Prostate gland (tissue), 2 donors: ENCODE results near the gene RBM44. TPM values are rescaled to one million over a fixed set of nuclear protein-coding genes. Genes with fewer than 3 reads are reported as not detected.
A peak's percentile ranks its signal among the peaks of the same experiment; 100 is the strongest.
"Not testable (repeated sequence)": the region's sequence is repeated elsewhere in the genome, so short reads cannot be mapped to it uniquely, and the experiment has no call there.

ENCODE experiments used
- DNase-seq: peaks from one replicate; pipeline ENCODE4 v3.0.0-alpha.2; 2019; ENCODE audit warnings: low spot score
- H3K27ac ChIP-seq, 2 donors: fragments of 200-600 bp; sonication (generic); 2 replicates each; pipeline ENCODE4 v1.5.1; 2017 to 2019
- H3K27me3 ChIP-seq: fragments of 200-600 bp; sonication (generic); replicated peaks from 2 replicates; pipeline ENCODE4 v1.5.1; 2019; ENCODE audit not compliant: insufficient read depth
- H3K36me3 ChIP-seq, 2 donors: fragments of 200-600 bp; sonication (generic); 1 replicate in 1 of 2; 2 replicates in 1 of 2; pipeline versions ENCODE4 v1.5.1 to v1.8.1; 2017 to 2019
- H3K4me1 ChIP-seq: fragments of 200-600 bp; sonication (generic); replicated peaks from 2 replicates; pipeline ENCODE4 v1.5.1; 2019
- H3K4me3 ChIP-seq, 2 donors: fragments of 200-600 bp; sonication (generic); 2 replicates each; pipeline ENCODE4 v1.5.1; 2017 to 2019
- H3K9me3 ChIP-seq: fragments of 200-600 bp; sonication (generic); 2 replicates; pipeline ENCODE4 v1.5.1; 2017
- POLR2A ChIP-seq: fragments of 450-650 bp; IDR thresholded peaks from one replicate; pipeline ENCODE4 v1.6.1; 2016; ENCODE audit warnings: antibody characterized with exemption, mild to moderate bottlenecking
- POLR2AphosphoS5 ChIP-seq: sonication (generic); formaldehyde crosslinking; IDR thresholded peaks from one replicate; pipeline ENCODE4 v1.6.1; 2017; ENCODE audit warnings: antibody characterized with exemption
- WGBS: methylation state at CpG from one replicate; pipeline ENCODE4 v1.1.5; 2018; 5-methylcytosine and 5-hydroxymethylcytosine counted together
- intact Hi-C: fragments of 100-400 bp; cut with DNase I; formaldehyde crosslinking; loops from one replicate; pipeline ENCODE4 v1.14.2; 2022
- total RNA-seq, 2 donors: library from RNA; depleted of rRNA; stranded (reverse); fragments of >200 nt; gene quantifications; one replicate each; pipeline ENCODE4 v1.1.0, GENCODE V29; 2016
- TF ChIP-seq, protein P1 (sequence below), 4 experiments: fragments of 200-600 bp in 2 of 4; fragments of 450-650 bp in 2 of 4; sonication (generic) in 2 of 4; IDR thresholded peaks; 1 replicate in 3 of 4; 2 replicates in 1 of 4; pipeline ENCODE4 v1.5.1; 2016 to 2019; ENCODE audit warnings: antibody characterized with exemption in 4 of 4, mild to moderate bottlenecking in 2 of 4, moderate library complexity in 2 of 4

The RBM44 gene
- total RNA-seq, 2 donors from 2014 or later, result 0.23 to 6.0 TPM

DNA sequence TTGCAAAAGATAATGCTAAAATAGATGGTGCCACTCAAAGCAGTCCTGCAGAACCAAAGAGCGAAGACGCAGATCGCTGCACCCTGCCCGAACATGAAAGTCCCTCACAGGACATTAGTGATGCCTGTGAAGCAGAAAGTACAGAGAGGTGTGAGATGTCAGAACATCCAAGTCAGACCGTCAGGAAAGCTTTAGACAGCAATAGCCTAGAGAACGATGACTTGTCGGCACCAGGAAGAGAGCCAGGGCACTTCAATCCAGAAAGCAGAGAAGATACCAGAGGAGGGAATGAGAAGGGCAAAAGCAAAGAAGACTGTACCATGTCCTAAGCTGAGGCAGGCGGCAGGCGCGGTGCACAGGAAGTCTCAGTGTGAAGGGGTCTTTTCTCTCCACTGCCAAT is 34.8 kb upstream of the RBM44 start:
- intact Hi-C loops, result no loop called here
- DNase-seq, result no peak
- no peak for TF ChIP-seq POLR2AphosphoS5
- TF ChIP-seq POLR2A, result no peak
- H3K36me3 ChIP-seq, result peaks cover 0 to 13% of the 10 kb centered on the region in 2 donors
- no peak overlapping the region for H3K4me3 ChIP-seq
- whole genome bisulfite sequencing, result 93% methylated on average over 10 of the region's 10 CpGs
- H3K9me3 ChIP-seq, result no peaks in the 10 kb centered on the region
- no peak overlapping the region for H3K27ac ChIP-seq
- H3K27me3 ChIP-seq, result no peaks in the 10 kb centered on the region
- no peaks in the 10 kb centered on the region for H3K4me1 ChIP-seq

DNA sequence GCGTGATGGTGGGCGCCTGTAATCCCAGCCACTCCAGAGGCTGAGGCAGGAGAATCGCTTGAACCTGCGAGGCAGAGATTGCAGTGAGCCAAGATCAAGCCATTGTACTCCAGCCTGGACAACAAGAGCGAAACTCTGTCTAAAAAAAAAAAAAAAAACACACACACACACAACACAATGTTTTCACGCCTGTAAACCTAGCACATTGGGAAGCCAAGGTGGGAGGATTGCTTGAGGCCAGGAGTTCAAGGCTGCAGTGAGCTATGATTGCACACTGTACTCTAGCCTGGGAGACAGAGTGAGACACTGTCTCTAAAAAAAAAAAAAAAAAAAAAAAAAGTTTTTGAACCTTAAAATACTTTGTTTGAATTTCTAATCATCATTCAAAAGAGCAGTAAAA is 33.5 kb upstream of the RBM44 start:
- H3K9me3 ChIP-seq, DNase-seq, H3K27ac ChIP-seq, H3K4me1 ChIP-seq, H3K4me3 ChIP-seq, intact Hi-C loops, H3K36me3 ChIP-seq, H3K27me3 ChIP-seq: not testable (repeated sequence)
- WGBS, result 97% methylated on average over 6 of the region's 6 CpGs

DNA sequence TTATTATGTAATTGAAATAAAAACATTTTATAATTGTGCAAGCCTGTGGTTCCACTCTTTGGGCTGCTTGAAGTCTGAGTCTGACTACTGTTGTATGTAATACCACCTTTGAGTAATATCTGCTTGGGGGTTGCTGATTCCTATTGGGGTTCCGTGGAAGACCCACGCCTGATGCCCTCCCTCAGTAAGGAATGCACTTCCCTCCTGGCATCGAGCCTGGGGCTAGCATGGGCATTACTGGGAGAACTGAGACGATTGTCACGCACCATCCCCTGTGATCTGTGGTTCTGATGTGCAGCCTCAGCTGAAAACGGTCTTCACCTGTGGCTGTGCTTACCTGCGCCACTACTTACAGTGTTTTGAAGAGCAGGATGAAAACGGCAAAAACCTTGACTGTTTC is 32.7 kb upstream of the RBM44 start:
- Histone ChIP-seq H3K27me3 (no peaks in the 10 kb centered on the region), H3K36me3 (no peaks in the 10 kb centered on the region), H3K4me3 (no peak overlapping the region), H3K4me1 (no peaks in the 10 kb centered on the region), H3K27ac (no peak overlapping the region), H3K9me3 (no peaks in the 10 kb centered on the region)
- TF ChIP-seq POLR2A (no peak), POLR2AphosphoS5 (no peak)
- TF ChIP-seq, protein P1, sequence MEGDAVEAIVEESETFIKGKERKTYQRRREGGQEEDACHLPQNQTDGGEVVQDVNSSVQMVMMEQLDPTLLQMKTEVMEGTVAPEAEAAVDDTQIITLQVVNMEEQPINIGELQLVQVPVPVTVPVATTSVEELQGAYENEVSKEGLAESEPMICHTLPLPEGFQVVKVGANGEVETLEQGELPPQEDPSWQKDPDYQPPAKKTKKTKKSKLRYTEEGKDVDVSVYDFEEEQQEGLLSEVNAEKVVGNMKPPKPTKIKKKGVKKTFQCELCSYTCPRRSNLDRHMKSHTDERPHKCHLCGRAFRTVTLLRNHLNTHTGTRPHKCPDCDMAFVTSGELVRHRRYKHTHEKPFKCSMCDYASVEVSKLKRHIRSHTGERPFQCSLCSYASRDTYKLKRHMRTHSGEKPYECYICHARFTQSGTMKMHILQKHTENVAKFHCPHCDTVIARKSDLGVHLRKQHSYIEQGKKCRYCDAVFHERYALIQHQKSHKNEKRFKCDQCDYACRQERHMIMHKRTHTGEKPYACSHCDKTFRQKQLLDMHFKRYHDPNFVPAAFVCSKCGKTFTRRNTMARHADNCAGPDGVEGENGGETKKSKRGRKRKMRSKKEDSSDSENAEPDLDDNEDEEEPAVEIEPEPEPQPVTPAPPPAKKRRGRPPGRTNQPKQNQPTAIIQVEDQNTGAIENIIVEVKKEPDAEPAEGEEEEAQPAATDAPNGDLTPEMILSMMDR (IDR thresholded peaks at IDR 0.05), result no peak
- DNase-seq, result no peak
- WGBS, result 81% methylated on average over 8 of the region's 8 CpGs
- intact Hi-C loops, result no loop called here

DNA sequence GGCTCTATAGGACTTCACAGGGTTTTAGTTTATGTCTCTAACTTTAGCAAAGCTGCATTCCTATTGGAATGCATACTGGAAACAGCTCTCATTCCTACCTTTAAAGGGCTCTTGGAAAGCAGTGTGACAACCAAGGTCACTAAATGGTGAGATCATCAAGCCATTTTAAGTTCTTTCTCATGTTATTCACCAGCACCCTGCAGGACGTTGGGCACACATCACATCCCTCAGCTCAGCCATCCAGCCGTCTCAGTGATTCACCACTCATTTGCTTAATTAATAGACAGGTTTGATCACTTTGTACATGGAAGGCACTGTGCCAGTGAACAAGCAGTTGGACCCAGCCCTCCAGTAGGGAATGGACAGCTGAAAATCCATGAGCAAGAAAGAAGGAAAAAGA is 32.2 kb upstream of the RBM44 start:
- Histone ChIP-seq H3K36me3 (no peaks in the 10 kb centered on the region), H3K4me3 (no peak overlapping the region), H3K9me3 (no peaks in the 10 kb centered on the region), H3K27me3 (no peaks in the 10 kb centered on the region), H3K27ac (no peak overlapping the region), H3K4me1 (no peaks in the 10 kb centered on the region)
- 42% methylated on average over 2 of the region's 2 CpGs for WGBS
- intact Hi-C loops, result no loop called here
- DNase-seq, result no peak
- TF ChIP-seq, protein P1 (IDR thresholded peaks at IDR 0.05), result no peak
- TF ChIP-seq POLR2AphosphoS5, result no peak

DNA sequence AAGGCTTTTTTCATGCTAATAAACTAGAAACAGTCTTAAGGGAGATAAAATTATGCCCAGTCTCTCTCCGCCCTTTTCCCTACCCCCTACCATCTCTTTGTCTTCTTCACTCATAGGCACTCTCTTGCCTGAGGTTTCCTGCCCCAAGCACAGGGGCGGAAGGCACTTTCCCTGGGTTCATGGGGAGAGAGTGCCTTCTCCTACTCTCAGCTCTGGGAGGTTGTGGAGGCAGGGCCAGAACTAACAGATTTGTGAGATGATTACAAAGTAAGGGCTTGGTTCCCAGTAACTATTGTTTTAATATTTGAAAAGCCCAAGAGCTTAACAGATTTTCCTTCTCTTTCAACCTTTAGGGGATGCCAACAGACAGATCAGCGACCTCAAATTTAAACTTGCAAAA is 26.1 kb upstream of the RBM44 start:
- 46% methylated on average over 3 of the region's 3 CpGs for WGBS
- DNase-seq, result no peak
- H3K36me3 ChIP-seq, result no peaks in the 10 kb centered on the region
- intact Hi-C loops, result no loop called here
- peaks cover 3% of the 10 kb centered on the region for H3K4me1 ChIP-seq
- no peak for TF ChIP-seq POLR2AphosphoS5
- TF ChIP-seq, protein P1 (IDR thresholded peaks at IDR 0.05), result no peak
- TF ChIP-seq POLR2A, result no peak
- no peak overlapping the region for H3K4me3 ChIP-seq
- no peaks in the 10 kb centered on the region for H3K27me3 ChIP-seq
- no peaks in the 10 kb centered on the region for H3K9me3 ChIP-seq
- H3K27ac ChIP-seq, result peak overlapping the region in 1 of 2 donors; percentile 4

DNA sequence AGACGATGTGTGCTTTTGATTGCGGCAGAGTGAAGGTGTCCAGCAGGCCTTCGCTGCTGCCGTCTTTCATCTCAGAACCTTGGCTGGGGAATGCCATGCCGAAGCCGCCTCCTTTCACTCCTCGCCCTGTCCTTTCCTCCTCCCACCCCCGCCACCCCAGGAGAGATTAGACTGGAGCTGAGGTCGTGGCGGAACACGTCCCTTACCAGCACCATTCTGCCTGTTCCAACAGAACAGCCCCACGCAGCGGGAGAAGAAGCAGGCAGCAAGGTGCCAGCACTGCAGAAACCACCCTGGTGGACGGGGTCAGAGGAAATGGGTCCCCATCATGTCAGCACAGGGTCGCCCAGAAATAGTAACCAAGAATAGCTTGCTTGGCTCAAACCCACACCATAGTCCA is 24.8 kb upstream of the RBM44 start:
- no peaks in the 10 kb centered on the region for H3K36me3 ChIP-seq
- 68% methylated on average over 15 of the region's 15 CpGs for WGBS
- intact Hi-C loops, result no loop called here
- TF ChIP-seq POLR2A (no peak), POLR2AphosphoS5 (no peak)
- TF ChIP-seq, protein P1 (IDR thresholded peaks at IDR 0.05), result no peak
- H3K4me3 ChIP-seq, result no peak overlapping the region
- DNase-seq, result no peak
- H3K27ac ChIP-seq, result peak overlapping the region; percentile 20 to 37
- peaks cover 3% of the 10 kb centered on the region for H3K4me1 ChIP-seq
- H3K9me3 ChIP-seq, result no peaks in the 10 kb centered on the region
- no peaks in the 10 kb centered on the region for H3K27me3 ChIP-seq
